Measurements from ENCODE around the gene CREBBP.

- TF ChIP-seq CTCF (IDR thresholded peaks at IDR 0.05 in 8 of 11, conservative IDR thresholded peaks at IDR 0.05 in 3 of 11), result no peak
- TF ChIP-seq POLR2A (IDR thresholded peaks at IDR 0.05), result no peak
- TF ChIP-seq POLR2AphosphoS5 (IDR thresholded peaks at IDR 0.05), result peak in 2 of 3 donors; percentile 27 to 77
Observed at GRCh38 chr16:3770530-3770929, 110.0 kb downstream of the CREBBP start.
